Measurements from ENCODE around the gene MRNIP. TPM values are rescaled to one million over a fixed set of nuclear protein-coding genes. Genes with fewer than 3 reads are reported as not detected.

MRNIP gene
- total and polyA plus RNA-seq, 4 donors, result 5.4 to 12.0 (median 7.3) TPM

- no peaks in the 10 kb centered on the region for H3K4me1 ChIP-seq (ENCODE audit: control insufficient read depth in 4 of 4, insufficient read depth in 4 of 4, low read length in 3 of 4)
- DNase-seq (ENCODE audit: low spot score), result no peak
- H3K27ac ChIP-seq (ENCODE audit: low read depth in 1 of 2, low read length in 2 of 2), result no peak overlapping the region
- 97% methylated on average over 6 of the region's 6 CpGs for WGBS
- no peak for TF ChIP-seq HNF4A (conservative IDR thresholded peaks at IDR 0.05)
- TF ChIP-seq ZBTB33 (IDR thresholded peaks at IDR 0.05), result no peak
- TF ChIP-seq JUND (IDR thresholded peaks at IDR 0.05), result no peak
- no peak for TF ChIP-seq MAX (IDR thresholded peaks at IDR 0.05)
- no peak for TF ChIP-seq GABPA (IDR thresholded peaks at IDR 0.05 in 1 of 2, conservative IDR thresholded peaks at IDR 0.05 in 1 of 2)
- TF ChIP-seq REST (IDR thresholded peaks at IDR 0.05), result no peak
- no peak for TF ChIP-seq TAF1 (conservative IDR thresholded peaks at IDR 0.05)
- TF ChIP-seq RAD21 (IDR thresholded peaks at IDR 0.05), result no peak
- TF ChIP-seq FOXA2 (IDR thresholded peaks at IDR 0.05), result no peak
- no peak for TF ChIP-seq EGR1 (IDR thresholded peaks at IDR 0.05; ENCODE audit: low read depth in 2 of 2)
- TF ChIP-seq SP1 (IDR thresholded peaks at IDR 0.05), result no peak
- no peak for TF ChIP-seq YY1 (IDR thresholded peaks at IDR 0.05)
- TF ChIP-seq CTCF (IDR thresholded peaks at IDR 0.05; ENCODE audit: low read depth, low read length, missing input control), result no peak
- no peak for TF ChIP-seq RXRA (IDR thresholded peaks at IDR 0.05)
- TF ChIP-seq FOXA1 (IDR thresholded peaks at IDR 0.05), result no peak
- no peak for TF ChIP-seq HNF4G (IDR thresholded peaks at IDR 0.05)
- TF ChIP-seq ATF3 (IDR thresholded peaks at IDR 0.05), result no peak
- no peak for TF ChIP-seq NR2F2 (IDR thresholded peaks at IDR 0.05)
- H3K36me3 ChIP-seq (ENCODE audit: control insufficient read depth in 4 of 4, insufficient read depth in 3 of 4, low read depth in 1 of 4, low read length in 3 of 4), result peaks cover 19 to 85% (median 67%) of the 10 kb centered on the region in 4 donors
- H3K9ac ChIP-seq (ENCODE audit: low read depth in 1 of 2, low read length in 2 of 2), result no peak overlapping the region
- H3K9me3 ChIP-seq (ENCODE audit: control insufficient read depth in 4 of 4, low read length in 3 of 4), result peaks cover 2 to 6% (median 4%) of the 10 kb centered on the region in 4 donors
- H3K4me3 ChIP-seq (ENCODE audit: low read depth in 1 of 3, low read length in 3 of 3), result no peak overlapping the region
- H3K27me3 ChIP-seq (ENCODE audit: control insufficient read depth in 4 of 4, insufficient read depth in 4 of 4, low read length in 3 of 4), result no peaks in the 10 kb centered on the region
Observed at GRCh38 chr5:179887802-179888201, 29.2 kb upstream of the MRNIP start.
